ENCODE results near the gene ALOX12B. TPM values are rescaled to one million over a fixed set of nuclear protein-coding genes. Genes with fewer than 3 reads are reported as not detected.

The ALOX12B gene
- total RNA-seq, 2 experiments from 2014 or later = 2.0 to 5.3 TPM

GRCh38 chr17:8041979-8042378 is 45.5 kb downstream of the ALOX12B start:
- TF ChIP-seq, protein P1, sequence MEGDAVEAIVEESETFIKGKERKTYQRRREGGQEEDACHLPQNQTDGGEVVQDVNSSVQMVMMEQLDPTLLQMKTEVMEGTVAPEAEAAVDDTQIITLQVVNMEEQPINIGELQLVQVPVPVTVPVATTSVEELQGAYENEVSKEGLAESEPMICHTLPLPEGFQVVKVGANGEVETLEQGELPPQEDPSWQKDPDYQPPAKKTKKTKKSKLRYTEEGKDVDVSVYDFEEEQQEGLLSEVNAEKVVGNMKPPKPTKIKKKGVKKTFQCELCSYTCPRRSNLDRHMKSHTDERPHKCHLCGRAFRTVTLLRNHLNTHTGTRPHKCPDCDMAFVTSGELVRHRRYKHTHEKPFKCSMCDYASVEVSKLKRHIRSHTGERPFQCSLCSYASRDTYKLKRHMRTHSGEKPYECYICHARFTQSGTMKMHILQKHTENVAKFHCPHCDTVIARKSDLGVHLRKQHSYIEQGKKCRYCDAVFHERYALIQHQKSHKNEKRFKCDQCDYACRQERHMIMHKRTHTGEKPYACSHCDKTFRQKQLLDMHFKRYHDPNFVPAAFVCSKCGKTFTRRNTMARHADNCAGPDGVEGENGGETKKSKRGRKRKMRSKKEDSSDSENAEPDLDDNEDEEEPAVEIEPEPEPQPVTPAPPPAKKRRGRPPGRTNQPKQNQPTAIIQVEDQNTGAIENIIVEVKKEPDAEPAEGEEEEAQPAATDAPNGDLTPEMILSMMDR (conservative IDR thresholded peaks at IDR 0.05; ENCODE audit: low read length) = no peak
- TF ChIP-seq EZH2phosphoT487 (IDR thresholded peaks at IDR 0.05; ENCODE audit: borderline replicate concordance, low read depth, low read length) = no peak
- no peaks in the 10 kb centered on the region for H3K36me3 ChIP-seq (ENCODE audit: insufficient read depth, low read length)
- no TSS peak for BruUV-seq (replicated peaks)
- H3K79me2 ChIP-seq (ENCODE audit: insufficient read depth, low read depth, low read length) = no peaks in the 10 kb centered on the region
- no peak overlapping the region for H3K4me2 ChIP-seq (ENCODE audit: low read length)
- ChIA-PET CTCF (ENCODE audit: unreplicated experiment) (no interaction called here), POLR2A (interaction anchor here (1.0 kb wide), 1 partner anchor 52 kb away, joined by 3 read pairs; no protein-coding TSS in a partner anchor)
- H4K20me1 ChIP-seq (ENCODE audit: insufficient read depth, low read length) = no peaks in the 10 kb centered on the region
- no peak overlapping the region for H3K4me3 ChIP-seq (ENCODE audit: low read depth, low read length, poor library complexity, severe bottlenecking)
- H2AFZ ChIP-seq (ENCODE audit: low read length) = 0 out of 2 replicates have a peak overlapping the region, but pooled peaks have one; percentile 44
- no peaks in the 10 kb centered on the region for H3K9me3 ChIP-seq (ENCODE audit: low read length)
- H3K9me2 ChIP-seq (ENCODE audit: insufficient read depth, low read length) = no peaks in the 10 kb centered on the region
- H3K4me1 ChIP-seq (ENCODE audit: insufficient read depth, low read length, poor library complexity, severe bottlenecking) = no peaks in the 10 kb centered on the region
- no peak for DNase-seq (ENCODE audit: low spot score)
- intact Hi-C loops (cut with micrococcal nuclease; ENCODE audit: unreplicated experiment) = loop anchor here (1.0 to 10.0 kb wide), 4 partner anchors 52 to 300 kb away; no protein-coding TSS in a partner anchor
- no peak overlapping the region for H3K27ac ChIP-seq (ENCODE audit: low read depth, low read length, poor library complexity, severe bottlenecking)

GRCh38 chr17:8041249-8041928 is 46.1 kb downstream of the ALOX12B start:
- no peaks in the 10 kb centered on the region for H3K4me1 ChIP-seq (ENCODE audit: insufficient read depth, low read length, poor library complexity, severe bottlenecking)
- no peak overlapping the region for H3K27ac ChIP-seq (ENCODE audit: low read depth, low read length, poor library complexity, severe bottlenecking)
- ChIA-PET POLR2A (interaction anchor here (0.6 to 1.0 kb wide), 2 partner anchors 51 to 85 kb away, joined by 3 read pairs; no protein-coding TSS in a partner anchor), CTCF (ENCODE audit: unreplicated experiment) (interaction anchor here (0.9 kb wide), 1 partner anchor 51 kb away, joined by 5 read pairs; no protein-coding TSS in a partner anchor)
- H3K9me2 ChIP-seq (ENCODE audit: insufficient read depth, low read length) = no peaks in the 10 kb centered on the region
- no peak overlapping the region for H2AFZ ChIP-seq (ENCODE audit: low read length)
- no peak overlapping the region for H3K4me3 ChIP-seq (ENCODE audit: low read depth, low read length, poor library complexity, severe bottlenecking)
- H4K20me1 ChIP-seq (ENCODE audit: insufficient read depth, low read length) = no peaks in the 10 kb centered on the region
- TF ChIP-seq, protein P1 (conservative IDR thresholded peaks at IDR 0.05; ENCODE audit: low read length) = peak; percentile 92
- TF ChIP-seq EZH2phosphoT487 (IDR thresholded peaks at IDR 0.05; ENCODE audit: borderline replicate concordance, low read depth, low read length) = no peak
- peak; percentile 76 for DNase-seq (ENCODE audit: low spot score)
- BruUV-seq (replicated peaks) = no TSS peak
- H3K79me2 ChIP-seq (ENCODE audit: insufficient read depth, low read depth, low read length) = no peaks in the 10 kb centered on the region
- no peaks in the 10 kb centered on the region for H3K9me3 ChIP-seq (ENCODE audit: low read length)
- H3K4me2 ChIP-seq (ENCODE audit: low read length) = no peak overlapping the region
- intact Hi-C loops (cut with micrococcal nuclease; ENCODE audit: unreplicated experiment) = loop anchor here (1.0 to 10.0 kb wide), 4 partner anchors 51 to 299 kb away; no protein-coding TSS in a partner anchor
- H3K36me3 ChIP-seq (ENCODE audit: insufficient read depth, low read length) = no peaks in the 10 kb centered on the region
